Stimulated activated effector memory CD8-positive, alpha-beta T cell treated with anti-CD3 and anti-CD28 coated beads, Interleukin-12 subunit alpha, Interleukin-12 subunit beta, amount 100 ng/mL, for 72 hours (primary cell): ENCODE data around the gene CTNNA3.
"Not testable (repeated sequence)": the region's sequence is repeated elsewhere in the genome, so short reads cannot be mapped to it uniquely, and the experiment has no call there.

Source experiments
- ATAC-seq: fragments of 150-1000 bp; cut with Tn5 transposase; 2 replicates; pipeline ENCODE4 v1.10.0; 2021
- DNase-seq, 2 donors: peaks; one replicate each; pipeline ENCODE4 v3.0.0; 2021 to 2022; ENCODE audit warnings: low spot score in 2 of 2
- H3K27ac Mint-ChIP-seq: one replicate; pipeline ENCODE4 v1.8.0; 2022; ENCODE audit warnings: mild to moderate bottlenecking, mixed read lengths
- H3K36me3 Mint-ChIP-seq: one replicate; pipeline ENCODE4 v1.8.0; 2022; ENCODE audit warnings: mild to moderate bottlenecking, mixed read lengths
- H3K4me1 Mint-ChIP-seq: one replicate; pipeline ENCODE4 v1.8.0; 2022; ENCODE audit warnings: mixed read lengths
- H3K4me3 Mint-ChIP-seq: one replicate; pipeline ENCODE4 v1.8.0; 2022; ENCODE audit warnings: mild to moderate bottlenecking, mixed read lengths
- H3K9me3 Mint-ChIP-seq: one replicate; pipeline ENCODE4 v1.8.0; 2022; ENCODE audit warnings: mixed read lengths

The CTNNA3 gene

DNA sequence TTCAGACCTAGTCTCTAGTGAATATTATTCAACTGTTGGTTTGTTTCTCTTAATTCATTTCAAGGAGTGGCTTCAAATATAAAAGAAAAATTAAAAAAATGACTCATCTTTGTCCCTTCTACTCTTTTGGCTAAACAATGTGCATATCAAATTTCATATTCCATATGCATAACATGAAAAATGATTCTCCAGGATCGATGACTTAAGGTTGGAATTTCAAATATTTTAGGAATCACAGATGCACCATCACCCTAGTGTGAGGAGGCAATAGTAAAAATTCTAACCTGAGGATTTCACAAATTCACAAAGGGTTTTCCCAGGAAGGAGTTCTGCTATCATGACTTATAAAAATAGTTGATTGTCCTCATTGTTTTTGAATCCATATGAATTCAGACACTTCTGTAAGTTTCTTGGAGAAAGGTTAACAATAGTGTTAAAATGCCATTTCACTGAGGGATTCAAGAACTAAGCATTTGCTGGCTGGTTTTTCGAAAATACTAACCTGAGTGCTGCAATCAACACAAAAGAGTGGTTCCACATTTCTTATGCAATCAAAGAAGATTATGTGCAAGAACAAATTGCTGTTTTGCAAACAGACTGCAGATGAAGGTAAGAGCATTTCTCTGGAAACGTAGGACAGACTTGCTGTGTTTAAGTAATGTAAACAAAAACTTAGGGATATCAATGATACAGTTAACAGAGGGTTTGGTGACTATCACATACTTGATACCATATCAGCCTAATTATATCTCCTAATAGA lies 1317.7 kb downstream of the CTNNA3 start:
- Mint-ChIP-seq H3K4me1 (no peaks in the 10 kb centered on the region), H3K36me3 (no peaks in the 10 kb centered on the region), H3K9me3 (peaks cover 12% of the 10 kb centered on the region), H3K27ac (no peak overlapping the region), H3K4me3 (no peak overlapping the region)
- ATAC-seq (no peak), DNase-seq (no peak)

DNA sequence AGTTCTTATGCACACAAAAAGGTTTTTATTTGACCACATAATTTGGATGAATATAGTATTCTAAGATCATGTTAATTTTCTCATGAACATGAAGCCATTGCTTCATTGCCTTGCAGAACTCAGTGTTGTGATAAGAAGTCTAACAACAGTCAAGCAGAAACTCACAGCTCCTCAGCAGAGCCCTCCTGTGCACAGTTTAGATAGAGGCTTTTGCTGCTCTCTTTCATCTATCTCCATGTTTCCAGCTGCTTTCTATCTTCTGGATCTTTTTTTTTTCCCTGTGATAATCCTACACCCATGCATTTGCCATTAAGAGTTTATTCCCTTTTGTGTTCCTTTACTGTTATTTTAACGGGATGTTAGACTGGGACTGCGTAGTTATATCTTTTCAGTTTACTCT lies 1327.8 kb downstream of the CTNNA3 start:
- Mint-ChIP-seq H3K36me3 (no peaks in the 10 kb centered on the region), H3K27ac (no peak overlapping the region), H3K9me3 (peaks cover 12% of the 10 kb centered on the region), H3K4me1 (no peaks in the 10 kb centered on the region), H3K4me3 (no peak overlapping the region)
- ATAC-seq (no peak), DNase-seq (no peak)

DNA sequence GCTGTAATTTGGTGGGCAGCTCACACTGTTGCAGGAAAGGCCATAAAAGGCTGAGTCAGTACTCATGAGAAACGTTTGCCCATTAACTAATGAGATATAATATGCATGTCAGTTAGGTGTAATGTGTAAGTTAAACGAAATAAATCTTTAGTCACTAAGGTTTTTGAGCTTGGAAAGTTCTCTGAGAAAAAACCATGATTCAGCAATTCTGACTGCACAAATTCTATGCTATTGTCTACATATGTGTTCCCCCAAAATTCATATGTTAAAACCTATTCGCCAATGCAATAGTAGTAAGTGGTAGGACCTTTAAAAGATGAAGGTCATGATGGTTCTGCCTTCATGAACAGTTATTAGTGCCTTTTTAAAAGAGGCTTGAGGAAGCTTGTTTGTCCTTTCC lies 1329.8 kb downstream of the CTNNA3 start:
- Mint-ChIP-seq H3K27ac (no peak overlapping the region), H3K4me1 (no peaks in the 10 kb centered on the region), H3K9me3 (peaks cover 13% of the 10 kb centered on the region), H3K4me3 (no peak overlapping the region), H3K36me3 (no peaks in the 10 kb centered on the region)
- DNase-seq = no peak
- ATAC-seq = no peak

DNA sequence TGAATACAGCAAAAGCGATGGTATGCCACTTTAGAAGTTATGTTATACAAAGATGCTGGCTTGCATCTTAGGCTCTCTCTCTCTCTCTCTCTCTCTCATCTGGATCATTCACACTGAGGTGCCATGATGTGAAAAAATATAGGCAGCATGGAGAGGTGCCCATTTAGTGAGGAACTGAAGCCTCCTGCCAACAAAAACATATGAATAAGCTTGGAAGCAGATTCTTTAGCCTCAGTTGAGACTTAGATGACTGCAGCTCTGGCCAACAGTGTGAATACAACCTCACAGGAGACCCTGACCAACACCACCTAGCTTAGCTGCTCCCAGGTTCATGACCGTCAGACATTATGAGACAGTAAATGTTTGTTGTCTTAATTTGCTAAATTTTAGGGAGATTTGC lies 1330.3 kb downstream of the CTNNA3 start:
- no peak overlapping the region for H3K4me3 Mint-ChIP-seq
- no peaks in the 10 kb centered on the region for H3K4me1 Mint-ChIP-seq
- peaks cover 15% of the 10 kb centered on the region for H3K9me3 Mint-ChIP-seq
- ATAC-seq = no peak
- DNase-seq = no peak
- no peaks in the 10 kb centered on the region for H3K36me3 Mint-ChIP-seq
- H3K27ac Mint-ChIP-seq = no peak overlapping the region

DNA sequence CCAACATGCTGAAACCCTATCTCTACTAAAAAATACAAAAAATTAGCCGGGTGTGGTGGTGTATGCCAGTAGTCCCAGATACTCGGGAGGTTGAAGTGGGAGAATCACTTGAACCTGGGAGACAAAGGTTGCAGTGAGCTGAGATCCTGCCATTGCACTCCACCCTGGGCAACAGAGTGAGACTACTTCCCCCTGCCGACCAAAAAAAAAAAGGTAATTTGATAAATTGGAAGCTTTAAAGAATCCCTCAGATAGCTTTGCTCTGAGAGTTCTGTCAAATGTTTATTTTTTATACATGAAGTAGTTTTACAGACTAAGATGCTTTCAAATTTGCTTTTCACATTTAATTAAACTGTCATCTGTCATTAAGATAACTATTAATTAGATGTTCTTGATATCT lies 1333.5 kb downstream of the CTNNA3 start:
- ATAC-seq (no peak), DNase-seq (no peak)
- H3K27ac Mint-ChIP-seq = no peak overlapping the region
- H3K4me1 Mint-ChIP-seq = no peaks in the 10 kb centered on the region
- no peak overlapping the region for H3K4me3 Mint-ChIP-seq
- peaks cover 23% of the 10 kb centered on the region for H3K9me3 Mint-ChIP-seq
- no peaks in the 10 kb centered on the region for H3K36me3 Mint-ChIP-seq

DNA sequence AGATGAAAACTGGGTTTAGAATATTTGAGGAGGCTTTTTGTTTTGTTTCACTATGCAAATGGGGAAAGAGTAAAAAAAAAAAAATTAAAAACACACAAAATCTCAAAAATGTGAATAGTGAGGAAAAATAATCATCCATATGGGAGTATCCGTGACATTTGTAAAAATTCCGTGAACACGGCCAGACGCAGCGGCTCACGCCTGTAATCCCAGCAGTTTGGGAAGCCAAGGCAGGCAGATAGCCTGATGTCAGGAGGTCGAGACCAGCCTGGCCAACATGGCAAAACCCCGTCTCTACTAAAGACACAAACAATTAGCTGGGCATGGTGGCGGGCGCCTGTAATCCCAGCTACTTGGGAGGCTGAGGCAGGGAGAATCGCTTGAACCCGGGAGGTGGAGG lies 1342.2 kb downstream of the CTNNA3 start:
- H3K4me3 Mint-ChIP-seq, DNase-seq, ATAC-seq, H3K4me1 Mint-ChIP-seq, H3K27ac Mint-ChIP-seq, H3K36me3 Mint-ChIP-seq: not testable (repeated sequence)
- peaks cover 20% of the 10 kb centered on the region for H3K9me3 Mint-ChIP-seq

DNA sequence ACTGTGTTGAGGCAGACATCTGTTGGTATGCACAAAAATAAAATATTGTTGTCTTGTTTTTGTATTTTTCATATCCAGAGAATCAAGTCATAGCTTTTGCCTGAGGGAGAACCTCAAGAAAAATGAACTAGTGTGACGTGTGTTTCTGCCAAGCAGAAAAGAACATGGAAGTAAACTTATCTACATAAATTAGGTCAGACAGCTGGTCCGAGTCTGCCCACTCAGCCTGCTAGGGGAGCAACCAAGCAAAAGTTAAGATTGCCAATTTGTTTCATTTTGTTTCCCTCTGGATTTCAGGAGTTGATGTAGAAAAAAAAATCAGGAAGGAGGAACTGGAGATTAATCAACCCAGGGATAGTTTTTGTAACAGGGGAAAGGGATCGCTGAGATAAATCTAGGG lies 1342.6 kb downstream of the CTNNA3 start:
- no peak for ATAC-seq
- Mint-ChIP-seq H3K4me3 (no peak overlapping the region), H3K9me3 (peaks cover 16% of the 10 kb centered on the region)

DNA sequence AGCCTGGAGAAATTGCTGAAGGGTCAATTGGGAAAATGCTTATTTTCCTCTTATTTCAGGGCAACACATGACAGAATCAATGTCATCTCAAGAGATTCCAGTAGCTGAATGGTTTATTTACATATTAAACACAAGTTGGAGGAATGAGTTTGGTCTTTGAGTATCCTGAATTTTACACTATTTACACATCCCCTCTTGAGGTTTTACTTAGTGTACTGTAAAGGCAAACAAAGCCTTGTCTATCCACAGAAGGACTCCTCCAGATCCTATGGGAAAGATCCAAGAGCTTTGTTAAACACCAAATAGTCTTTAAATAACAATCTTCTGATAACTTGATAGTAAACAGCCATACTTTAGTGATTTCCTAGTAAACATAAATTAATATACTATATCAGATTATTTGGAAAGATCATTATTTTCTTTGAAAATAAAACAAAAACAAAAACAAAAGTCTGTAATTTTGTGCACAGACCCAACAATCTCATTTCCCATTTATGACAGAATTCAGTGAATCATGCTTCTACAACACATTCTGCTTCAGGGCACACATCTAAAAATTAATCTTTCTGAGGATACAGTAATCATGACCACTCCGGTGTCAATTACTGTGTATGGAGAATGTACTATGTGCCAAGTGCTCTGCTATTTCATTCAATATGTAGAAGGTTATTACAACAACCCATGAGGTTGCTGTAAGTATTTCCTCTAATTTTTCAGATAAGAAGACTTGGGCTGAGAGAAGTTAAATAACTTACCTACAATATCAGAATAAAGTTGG lies 1345.2 kb downstream of the CTNNA3 start:
- Mint-ChIP-seq H3K9me3 (peaks cover 11% of the 10 kb centered on the region), H3K4me3 (no peak overlapping the region), H3K4me1 (no peaks in the 10 kb centered on the region), H3K27ac (no peak overlapping the region), H3K36me3 (no peaks in the 10 kb centered on the region)
- ATAC-seq (no peak), DNase-seq (no peak)

More for the DNA sequence above, 1342.6 kb downstream of the CTNNA3 start:
- H3K27ac Mint-ChIP-seq = no peak overlapping the region
- no peaks in the 10 kb centered on the region for H3K4me1 Mint-ChIP-seq
- no peaks in the 10 kb centered on the region for H3K36me3 Mint-ChIP-seq
- no peak for DNase-seq

DNA sequence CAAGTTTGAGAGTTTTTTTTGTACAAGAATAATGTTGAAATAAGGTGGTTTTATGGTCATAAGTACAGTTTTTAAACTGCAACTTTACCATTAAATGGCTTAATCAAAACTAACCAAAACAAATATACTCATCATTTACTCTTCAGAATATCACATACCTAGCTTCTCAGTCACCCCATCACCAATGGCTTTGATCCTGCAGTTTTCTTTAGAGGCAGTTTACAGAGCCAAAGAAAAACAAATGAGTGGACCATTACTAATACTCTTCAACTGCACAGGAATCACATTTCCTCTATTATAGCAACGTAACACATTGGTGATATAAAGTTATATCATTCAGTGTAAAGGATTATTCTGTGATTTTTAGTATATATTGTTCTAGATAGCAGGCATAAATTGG lies 1346.3 kb downstream of the CTNNA3 start:
- no peak for DNase-seq
- Mint-ChIP-seq H3K9me3 (peaks cover 8% of the 10 kb centered on the region), H3K36me3 (no peaks in the 10 kb centered on the region), H3K4me3 (no peak overlapping the region), H3K4me1 (no peaks in the 10 kb centered on the region), H3K27ac (no peak overlapping the region)
- ATAC-seq = no peak

DNA sequence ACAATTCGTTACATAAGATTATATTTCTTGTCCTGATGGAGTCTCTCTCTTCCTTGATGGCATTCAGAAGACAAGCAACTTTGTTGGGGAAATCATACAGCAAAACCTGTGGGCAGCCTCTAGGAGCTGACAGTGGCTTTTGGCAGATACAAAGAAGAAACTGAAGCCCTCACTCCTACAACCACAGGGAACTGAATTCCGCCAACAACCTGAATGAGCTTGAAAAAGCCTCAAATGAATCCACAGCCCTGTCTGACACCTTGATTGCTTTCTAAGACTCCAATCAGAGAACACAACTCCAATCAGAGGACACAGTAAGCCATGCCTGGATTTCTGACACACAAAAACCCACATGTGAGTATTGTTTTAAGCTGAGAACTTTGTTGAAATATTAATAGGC lies 1346.9 kb downstream of the CTNNA3 start:
- Mint-ChIP-seq H3K27ac (no peak overlapping the region), H3K36me3 (no peaks in the 10 kb centered on the region), H3K9me3 (peaks cover 8% of the 10 kb centered on the region), H3K4me3 (no peak overlapping the region), H3K4me1 (no peaks in the 10 kb centered on the region)
- ATAC-seq (no peak), DNase-seq (no peak)

DNA sequence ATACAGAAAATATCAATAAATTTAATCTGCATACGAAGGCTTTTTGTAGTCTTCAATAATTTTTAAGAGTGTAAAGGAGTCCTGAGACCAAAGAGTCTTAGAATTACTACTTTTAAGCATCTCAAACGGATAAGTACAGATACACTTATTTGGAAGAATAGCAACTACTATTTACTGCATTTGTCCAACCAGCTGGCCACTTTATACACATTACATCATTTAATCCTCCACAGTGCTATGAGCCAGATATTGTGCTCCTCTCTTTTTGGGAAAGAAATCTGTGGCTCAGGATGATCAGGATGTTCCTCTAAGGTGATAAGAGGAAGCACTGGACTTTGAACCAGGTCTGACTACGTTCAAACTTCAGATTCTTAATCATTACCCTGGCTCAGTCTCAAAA lies 1358.8 kb downstream of the CTNNA3 start:
- Mint-ChIP-seq H3K4me1 (no peaks in the 10 kb centered on the region), H3K27ac (no peak overlapping the region), H3K4me3 (no peak overlapping the region)

DNA sequence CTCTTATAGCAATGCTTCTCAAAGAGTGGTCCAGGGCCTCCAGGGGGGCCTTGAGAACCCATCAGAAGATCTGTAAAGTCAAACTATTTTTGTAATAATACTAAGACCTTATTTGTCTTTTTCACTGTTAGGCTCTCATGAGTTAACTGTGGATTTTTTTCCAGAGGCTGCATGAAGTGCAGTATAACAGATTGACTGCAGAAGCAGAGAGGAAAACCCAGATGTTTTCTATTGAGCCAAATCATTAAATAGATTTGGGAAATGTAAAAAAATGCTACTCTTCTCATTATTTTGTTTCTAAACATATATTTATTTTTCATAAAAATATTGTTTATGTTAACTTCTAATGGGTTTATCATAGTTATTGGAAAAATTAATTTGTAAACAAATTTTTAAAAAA lies 1359.2 kb downstream of the CTNNA3 start:
- no peak overlapping the region for H3K27ac Mint-ChIP-seq
- no peaks in the 10 kb centered on the region for H3K36me3 Mint-ChIP-seq
- H3K4me1 Mint-ChIP-seq = no peaks in the 10 kb centered on the region
- no peak for ATAC-seq
- peaks cover 11% of the 10 kb centered on the region for H3K9me3 Mint-ChIP-seq
- H3K4me3 Mint-ChIP-seq = no peak overlapping the region
- DNase-seq = no peak

More for the DNA sequence above, 1358.8 kb downstream of the CTNNA3 start:
- DNase-seq = no peak
- Mint-ChIP-seq H3K9me3 (peaks cover 11% of the 10 kb centered on the region), H3K36me3 (no peaks in the 10 kb centered on the region)
- no peak for ATAC-seq

DNA sequence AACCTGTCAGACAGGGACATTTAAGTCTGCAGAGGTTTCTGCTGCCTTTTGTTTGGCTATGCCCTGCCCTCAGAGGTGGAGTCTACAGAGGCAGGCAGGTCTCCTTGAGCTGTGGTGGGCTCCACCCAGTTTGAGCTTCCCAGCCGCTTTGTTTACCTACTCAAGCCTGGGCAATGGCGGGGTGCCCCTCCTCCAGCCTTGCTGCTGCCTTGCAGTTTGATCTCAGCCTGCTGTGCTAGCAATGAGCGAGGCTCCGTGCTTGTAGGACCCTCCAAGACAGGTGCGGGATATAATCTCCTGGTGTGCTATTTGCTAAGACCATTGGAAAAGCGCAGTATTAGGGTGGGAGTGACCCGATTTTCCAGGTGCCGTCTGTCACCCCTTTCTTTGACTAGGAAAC lies 1360.2 kb downstream of the CTNNA3 start:
- not testable (repeated sequence) for H3K4me3 Mint-ChIP-seq, ATAC-seq, H3K4me1 Mint-ChIP-seq, H3K36me3 Mint-ChIP-seq, H3K27ac Mint-ChIP-seq, DNase-seq
- H3K9me3 Mint-ChIP-seq = peaks cover 11% of the 10 kb centered on the region

DNA sequence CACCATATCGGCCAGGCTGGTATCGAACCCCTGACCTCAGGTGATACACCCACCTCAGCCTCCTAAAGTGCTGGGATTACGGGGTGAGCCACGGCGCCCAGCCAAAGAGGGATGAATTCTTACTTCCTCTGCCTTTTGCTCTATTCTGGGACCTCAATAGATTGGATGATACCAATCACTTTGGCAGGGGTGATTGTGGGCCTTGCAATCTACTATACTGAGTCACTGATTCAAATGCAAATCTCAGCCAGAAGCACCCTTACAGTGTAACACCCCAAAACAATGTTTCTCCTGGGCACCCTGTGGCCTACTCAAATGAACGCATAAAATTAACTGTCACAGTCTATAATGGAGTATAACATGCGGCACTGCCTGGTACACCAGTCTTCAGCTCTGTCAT lies 1366.8 kb downstream of the CTNNA3 start:
- no peak for ATAC-seq
- H3K4me1 Mint-ChIP-seq = no peaks in the 10 kb centered on the region
- H3K4me3 Mint-ChIP-seq = no peak overlapping the region
- DNase-seq = no peak
- H3K36me3 Mint-ChIP-seq = no peaks in the 10 kb centered on the region
- H3K9me3 Mint-ChIP-seq = peaks cover 4% of the 10 kb centered on the region
- H3K27ac Mint-ChIP-seq = no peak overlapping the region

DNA sequence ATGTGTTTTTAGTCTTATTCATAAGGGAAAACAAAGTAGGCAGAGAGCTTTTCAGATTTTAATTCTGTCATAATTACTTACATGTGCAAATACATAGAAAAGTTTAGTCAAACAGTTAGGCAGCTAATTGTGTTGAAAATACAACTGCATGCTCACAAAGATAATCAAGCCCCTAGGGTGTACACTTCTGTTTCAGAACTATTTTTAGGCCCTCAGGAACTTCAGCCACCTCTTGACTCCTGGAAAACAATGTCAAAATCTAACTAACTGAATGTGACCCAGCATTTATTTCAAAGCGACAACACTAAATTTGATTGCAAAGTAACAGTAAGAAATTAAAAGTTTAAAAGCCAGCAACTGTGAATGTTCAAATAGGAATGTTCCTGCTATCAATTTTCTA lies 1369.1 kb downstream of the CTNNA3 start:
- Mint-ChIP-seq H3K27ac (no peak overlapping the region), H3K4me1 (no peaks in the 10 kb centered on the region), H3K9me3 (peaks cover 5% of the 10 kb centered on the region), H3K36me3 (no peaks in the 10 kb centered on the region), H3K4me3 (no peak overlapping the region)
- DNase-seq = no peak
- no peak for ATAC-seq

DNA sequence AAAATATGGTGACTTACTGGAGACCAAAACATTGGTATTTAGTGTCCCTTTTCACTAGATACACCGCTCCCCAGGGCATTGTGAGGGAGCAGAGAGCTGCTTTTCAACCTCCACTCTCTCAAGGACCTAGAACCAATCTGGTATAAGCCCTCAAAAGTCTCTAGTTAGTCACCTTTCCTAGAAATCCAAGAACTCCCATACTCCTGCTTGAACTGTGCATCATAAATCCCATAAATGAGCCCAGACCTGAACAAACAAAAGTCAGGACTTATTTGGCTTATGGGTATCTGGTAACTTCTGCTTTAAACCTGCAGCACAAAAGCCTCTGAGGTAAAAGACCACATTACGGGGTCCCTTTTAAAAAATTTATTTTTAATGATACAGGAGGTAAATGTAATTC lies 1373.2 kb downstream of the CTNNA3 start:
- ATAC-seq = no peak
- peaks cover 11% of the 10 kb centered on the region for H3K9me3 Mint-ChIP-seq
- H3K4me1 Mint-ChIP-seq = no peaks in the 10 kb centered on the region
- no peaks in the 10 kb centered on the region for H3K36me3 Mint-ChIP-seq
- H3K4me3 Mint-ChIP-seq = no peak overlapping the region
- no peak for DNase-seq
- no peak overlapping the region for H3K27ac Mint-ChIP-seq
